DND-41 (cell line): ENCODE measurements around the gene RPS3.

Experiments
- ATAC-seq: fragments of 200-7000 bp; cut with Tn5 transposase; 3 replicates; pipeline ENCODE4 v1.9.1; 2021; ENCODE audit warnings: low read depth; ENCODE audit not compliant: insufficient read depth
- DNase-seq: peaks from one replicate; pipeline ENCODE4 v3.0.0-alpha.2; 2020
- H2AFZ ChIP-seq: 2 replicates; pipeline ENCODE4 v1.6.0; 2012; ENCODE audit warnings: low read depth, low read length
- H3K27ac ChIP-seq: 2 replicates; pipeline ENCODE4 v1.5.1; 2012; ENCODE audit warnings: low read length, inconsistent platforms
- H3K27me3 ChIP-seq: fragments of 200-600 bp; sonication (generic); 2 replicates; pipeline ENCODE4 v1.6.0; 2012; ENCODE audit warnings: low read length, mild to moderate bottlenecking, inconsistent platforms; ENCODE audit not compliant: insufficient read depth, poor library complexity
- H3K36me3 ChIP-seq: 2 replicates; pipeline ENCODE4 v1.5.1; 2012; ENCODE audit warnings: low read length, inconsistent platforms; ENCODE audit not compliant: insufficient read depth
- H3K4me1 ChIP-seq: 2 replicates; pipeline ENCODE4 v1.5.1; 2012; ENCODE audit warnings: mild to moderate bottlenecking, low read length; ENCODE audit not compliant: insufficient read depth
- H3K4me2 ChIP-seq: 2 replicates; pipeline ENCODE4 v1.6.0; 2012; ENCODE audit warnings: mild to moderate bottlenecking, moderate library complexity, low read length, inconsistent platforms; ENCODE audit not compliant: insufficient read depth
- H3K4me3 ChIP-seq, 2 experiments: fragments of 200-600 bp in 1 of 2; shearing (Covaris generic) in 1 of 2; 2 replicates each; pipeline ENCODE4 v1.5.1; 2012 to 2016; ENCODE audit warnings: inconsistent platforms in 2 of 2, low read length in 2 of 2, mild to moderate bottlenecking in 2 of 2, low read depth in 1 of 2, moderate library complexity in 1 of 2
- H3K79me2 ChIP-seq: 2 replicates; pipeline ENCODE4 v1.6.0; 2012; ENCODE audit warnings: low read length, inconsistent platforms; ENCODE audit not compliant: insufficient read depth
- H3K9ac ChIP-seq: 2 replicates; pipeline ENCODE4 v1.6.0; 2012; ENCODE audit warnings: low read depth, mild to moderate bottlenecking, inconsistent platforms, low read length, moderate library complexity
- H3K9me3 ChIP-seq: 2 replicates; pipeline ENCODE4 v1.5.1; 2012; ENCODE audit warnings: low read length, moderate library complexity, mild to moderate bottlenecking, inconsistent platforms; ENCODE audit not compliant: insufficient read depth, severe bottlenecking
- H4K20me1 ChIP-seq: 2 replicates; pipeline ENCODE4 v1.6.0; 2012; ENCODE audit warnings: low read length; ENCODE audit not compliant: insufficient read depth
- CTCF ChIP-seq: IDR thresholded peaks from 2 replicates; pipeline ENCODE4 v1.5.1; 2012; ENCODE audit warnings: borderline replicate concordance, low read length, moderate library complexity, mild to moderate bottlenecking; ENCODE audit not compliant: poor library complexity, severe bottlenecking; ENCODE audit errors: extremely low read depth
- EZH2 ChIP-seq: IDR thresholded peaks from 3 replicates; pipeline ENCODE4 v1.6.1; 2012; ENCODE audit warnings: borderline replicate concordance, low read depth, mild to moderate bottlenecking, moderate library complexity, low read length, inconsistent platforms; ENCODE audit not compliant: severe bottlenecking

The RPS3 gene

GRCh38 chr11:75402002-75402773, 2.9 kb downstream of the RPS3 start:
- DNase-seq (no peak), ATAC-seq (no peak)
- TF ChIP-seq EZH2, result no peak
- peak; percentile 27 for TF ChIP-seq CTCF
- Histone ChIP-seq H3K9me3 (no peaks in the 10 kb centered on the region), H3K79me2 (peaks cover 71% of the 10 kb centered on the region), H3K27me3 (no peaks in the 10 kb centered on the region), H3K36me3 (peaks cover 77% of the 10 kb centered on the region), H3K27ac (no peak overlapping the region), H3K4me1 (peaks cover 46% of the 10 kb centered on the region), H3K4me3 (peak overlapping the region in 1 of 2 experiments; percentile 79; a peak in 2 of 4 replicates), H2AFZ (no peak overlapping the region), H4K20me1 (peaks cover 62% of the 10 kb centered on the region), H3K9ac (peak overlapping the region; percentile 82; the same call in 1 of the 2 replicates), H3K4me2 (peak overlapping the region; percentile 77)

GRCh38 chr11:75403037-75403436, 3.7 kb downstream of the RPS3 start:
- Histone ChIP-seq H3K4me1 (peaks cover 46% of the 10 kb centered on the region), H4K20me1 (peaks cover 67% of the 10 kb centered on the region), H3K27me3 (no peaks in the 10 kb centered on the region), H3K9me3 (no peaks in the 10 kb centered on the region), H3K4me2 (peak overlapping the region; percentile 77; the same call in 1 of the 2 replicates), H3K4me3 (peak overlapping the region in 1 of 2 experiments; percentile 22; a peak in 1 of 4 replicates), H3K36me3 (peaks cover 84% of the 10 kb centered on the region), H3K9ac (0 out of 2 replicates have a peak overlapping the region, but pooled peaks have one; percentile 2), H3K79me2 (peaks cover 72% of the 10 kb centered on the region), H3K27ac (no peak overlapping the region), H2AFZ (no peak overlapping the region)
- ATAC-seq, result no peak
- DNase-seq, result no peak
- TF ChIP-seq EZH2 (no peak), CTCF (no peak)

- Histone ChIP-seq H3K4me1 (peaks cover 40% of the 10 kb centered on the region), H3K4me3 (no peak overlapping the region), H3K27ac (no peak overlapping the region), H3K4me2 (peak overlapping the region; percentile 25), H3K36me3 (peaks cover 93% of the 10 kb centered on the region), H3K9ac (no peak overlapping the region), H3K79me2 (peaks cover 74% of the 10 kb centered on the region), H2AFZ (no peak overlapping the region), H3K9me3 (no peaks in the 10 kb centered on the region), H4K20me1 (peaks cover 75% of the 10 kb centered on the region), H3K27me3 (no peaks in the 10 kb centered on the region)
- ATAC-seq, result no peak
- TF ChIP-seq EZH2, result no peak
- DNase-seq, result no peak
These were observed 4.8 kb downstream of the RPS3 start for GRCh38 chr11:75403983-75404658.

GRCh38 chr11:75406338-75406777, 7.0 kb downstream of the RPS3 start:
- no peak overlapping the region for H3K27ac ChIP-seq
- H2AFZ ChIP-seq, result no peak overlapping the region
- H3K9ac ChIP-seq, result no peak overlapping the region
- ATAC-seq (peak; percentile 27; the same call in 1 of the 3 replicates), DNase-seq (no peak)
- H3K4me3 ChIP-seq, result no peak overlapping the region
- peaks cover 61% of the 10 kb centered on the region for H4K20me1 ChIP-seq
- peaks cover 26% of the 10 kb centered on the region for H3K4me1 ChIP-seq
- H3K27me3 ChIP-seq, result no peaks in the 10 kb centered on the region
- H3K79me2 ChIP-seq, result peaks cover 54% of the 10 kb centered on the region
- TF ChIP-seq EZH2 (no peak), CTCF (no peak)
- H3K4me2 ChIP-seq, result no peak overlapping the region
- H3K9me3 ChIP-seq, result no peaks in the 10 kb centered on the region
- peaks cover 74% of the 10 kb centered on the region for H3K36me3 ChIP-seq
